Esophagus squamous epithelium (tissue), 5 donors: Measurements from ENCODE around the gene CAPN5. TPM values are rescaled to one million over a fixed set of nuclear protein-coding genes. Genes with fewer than 3 reads are reported as not detected.
"Not testable (repeated sequence)": the region's sequence is repeated elsewhere in the genome, so short reads cannot be mapped to it uniquely, and the experiment has no call there.

Experiments used
- DNase-seq: peaks from one replicate; lab custom pipeline; 2025; lab: John Stamatoyannopoulos, UW
- H3K27ac ChIP-seq, 4 donors: fragments of 200-600 bp; sonication (generic); one replicate each; pipeline ENCODE4 v1.5.1; 2016 to 2019; ENCODE audit warnings: mild to moderate bottlenecking in 1 of 4
- H3K27me3 ChIP-seq, 4 donors: fragments of 200-600 bp; sonication (generic); 1 replicate in 3 of 4; 2 replicates in 1 of 4; pipeline versions ENCODE4 v1.5.1 to v1.6.0; 2017 to 2021; ENCODE audit warnings: antibody characterized with exemption in 1 of 4
- H3K36me3 ChIP-seq, 3 donors: fragments of 200-600 bp; sonication (generic); one replicate each; pipeline ENCODE4 v1.5.1; 2016 to 2019
- H3K4me1 ChIP-seq, 3 donors: fragments of 200-600 bp; sonication (generic); one replicate each; pipeline ENCODE4 v1.5.1; 2017 to 2019
- H3K4me3 ChIP-seq, 4 donors: fragments of 200-600 bp; sonication (generic); 1 replicate in 3 of 4; 2 replicates in 1 of 4; pipeline ENCODE4 v1.5.1; 2016 to 2019; ENCODE audit warnings: mild to moderate bottlenecking in 2 of 4, moderate library complexity in 1 of 4
- H3K9me3 ChIP-seq, 3 donors: fragments of 200-600 bp; sonication (generic); one replicate each; pipeline ENCODE4 v1.5.1; 2016 to 2019
- CTCF ChIP-seq, 6 experiments: fragments of 450-650 bp in 4 of 6; fragments of 200-600 bp in 2 of 6; sonication (generic) in 2 of 6; IDR thresholded peaks; one replicate each; pipeline ENCODE4 v1.5.1; 2016 to 2019; ENCODE audit warnings: antibody characterized with exemption in 6 of 6, mild to moderate bottlenecking in 4 of 6, moderate library complexity in 4 of 6
- POLR2A ChIP-seq, 4 donors: fragments of 450-650 bp; IDR thresholded peaks; one replicate each; pipeline ENCODE4 v1.6.1; 2017; ENCODE audit warnings: antibody characterized with exemption in 4 of 4, mild to moderate bottlenecking in 4 of 4, moderate library complexity in 3 of 4
- WGBS, 2 donors: methylation state at CpG; one replicate each; pipeline ENCODE4 v1.1.5; 2018; 5-methylcytosine and 5-hydroxymethylcytosine counted together
- intact Hi-C: fragments of 100-400 bp; cut with DNase I; formaldehyde crosslinking; loops from one replicate; pipeline ENCODE4 v1.15.0; 2022
- total RNA-seq, 4 donors: library from RNA; depleted of rRNA; stranded (reverse); fragments of >200 nt; gene quantifications; one replicate each; pipeline ENCODE4 v1.1.0, GENCODE V29; 2016
- donor health status: DM: yes; HTN: yes; CAD: no.

Gene CAPN5
- total RNA-seq, 4 donors from 2014 or later, result 9.3 to 63.2 (median 13.5) TPM

GRCh38 chr11:77047007-77047927 lies 19.5 kb upstream of the CAPN5 start:
- Histone ChIP-seq H3K4me1 (peaks cover 5 to 15% (median 10%) of the 10 kb centered on the region in 3 donors), H3K36me3 (no peaks in the 10 kb centered on the region), H3K27ac (peak overlapping the region in 1 of 4 donors; percentile 38), H3K9me3 (no peaks in the 10 kb centered on the region), H3K4me3 (peak overlapping the region; percentile 7 to 51 (median 32)), H3K27me3 (peaks cover 0 to 35% (median 0%) of the 10 kb centered on the region in 4 donors)
- intact Hi-C loops, result loop anchor here (10.0 kb wide), 2 partner anchors 122 to 312 kb away; no protein-coding TSS in a partner anchor
- TF ChIP-seq POLR2A (IDR thresholded peaks at IDR 0.05) (no peak), CTCF (IDR thresholded peaks at IDR 0.05) (peak; percentile 55 to 82 (median 70))
- DNase-seq, result peak; percentile 61
- WGBS, 2 donors, result 6 to 10% methylated on average over 15 of the region's 15 CpGs

GRCh38 chr11:77047928-77048446 lies 18.8 kb upstream of the CAPN5 start:
- not testable (repeated sequence) for H3K9me3 ChIP-seq, DNase-seq, H3K4me3 ChIP-seq, H3K36me3 ChIP-seq, H3K27ac ChIP-seq
- intact Hi-C loops, result loop anchor here (2.0 to 10.0 kb wide), 3 partner anchors 43 to 313 kb away; no protein-coding TSS in a partner anchor
- WGBS, 2 donors, result 67 to 71% methylated on average over 7 of the region's 7 CpGs
- peaks cover 5 to 15% (median 10%) of the 10 kb centered on the region in 3 donors for H3K4me1 ChIP-seq
- peaks cover 0 to 30% (median 0%) of the 10 kb centered on the region in 4 donors for H3K27me3 ChIP-seq

- WGBS, 2 donors, result 60 to 76% methylated on average over 6 of the region's 6 CpGs
- H3K36me3 ChIP-seq, result no peaks in the 10 kb centered on the region
- peaks cover 5 to 15% (median 10%) of the 10 kb centered on the region in 3 donors for H3K4me1 ChIP-seq
- no peak overlapping the region for H3K27ac ChIP-seq
- DNase-seq, result no peak
- intact Hi-C loops, result loop anchor here (2.0 to 10.0 kb wide), 3 partner anchors 42 to 314 kb away; no protein-coding TSS in a partner anchor
- TF ChIP-seq POLR2A (IDR thresholded peaks at IDR 0.05), result no peak
- no peak for TF ChIP-seq CTCF (IDR thresholded peaks at IDR 0.05)
- H3K9me3 ChIP-seq, result no peaks in the 10 kb centered on the region
- peaks cover 0 to 22% (median 0%) of the 10 kb centered on the region in 4 donors for H3K27me3 ChIP-seq
- H3K4me3 ChIP-seq, result no peak overlapping the region
Observed at GRCh38 chr11:77049026-77049425, 17.7 kb upstream of the CAPN5 start.

- Histone ChIP-seq H3K27me3 (no peaks in the 10 kb centered on the region), H3K9me3 (peaks cover 0 to 11% (median 10%) of the 10 kb centered on the region in 3 donors), H3K27ac (no peak overlapping the region), H3K4me1 (peaks cover 0 to 6% (median 4%) of the 10 kb centered on the region in 3 donors), H3K4me3 (no peak overlapping the region), H3K36me3 (no peaks in the 10 kb centered on the region)
- intact Hi-C loops, result no loop called here
- TF ChIP-seq POLR2A (IDR thresholded peaks at IDR 0.05) (no peak), CTCF (IDR thresholded peaks at IDR 0.05) (no peak)
- DNase-seq, result no peak
- WGBS, 2 donors, result 72 to 83% methylated on average over 3 of the region's 3 CpGs
Observed at GRCh38 chr11:77051511-77051910, 15.3 kb upstream of the CAPN5 start.

DNA sequence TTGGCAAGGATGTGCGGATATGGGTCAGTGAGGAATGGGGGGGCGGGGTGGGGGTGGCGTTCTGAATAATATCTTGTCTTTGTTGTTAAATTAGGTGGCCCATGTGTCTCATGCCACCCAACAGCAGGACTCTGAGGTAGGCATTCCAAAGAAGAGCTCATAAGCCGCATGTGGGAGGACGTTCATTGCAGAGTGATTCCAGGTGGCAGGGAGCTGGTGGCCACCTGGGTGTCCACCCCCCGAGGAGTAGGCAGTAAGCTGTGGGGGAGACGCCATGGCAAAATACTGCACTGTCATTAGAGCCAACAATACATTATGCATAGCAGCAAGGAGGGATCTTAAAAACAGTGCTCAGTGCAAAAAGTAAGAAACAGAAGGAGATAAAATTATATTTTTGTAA lies 14.3 kb upstream of the CAPN5 start:
- Histone ChIP-seq H3K9me3 (peaks cover 0 to 20% (median 20%) of the 10 kb centered on the region in 3 donors), H3K4me1 (no peaks in the 10 kb centered on the region), H3K4me3 (no peak overlapping the region), H3K27ac (no peak overlapping the region), H3K36me3 (no peaks in the 10 kb centered on the region), H3K27me3 (no peaks in the 10 kb centered on the region)
- 80 to 81% methylated on average over 6 to 7 of the region's 7 CpGs for WGBS, 2 donors
- TF ChIP-seq CTCF (IDR thresholded peaks at IDR 0.05) (no peak), POLR2A (IDR thresholded peaks at IDR 0.05) (no peak)
- DNase-seq, result no peak
- intact Hi-C loops, result no loop called here
